ENCODE data around the gene IRGC.

IRGC gene

GRCh38 chr19:43715776-43716175 lies at the start of gene IRGC:
IRGC (plus strand) TSS chr19:43716076; CDS start chr19:43718559, 2,483 bp downstream.
- Histone ChIP-seq H3K9me3 (ENCODE audit: control insufficient read depth in 1 of 2, low read length in 2 of 2) (no peaks in the 10 kb centered on the region), H3K27me3 (ENCODE audit: low read depth, low read length) (no peaks in the 10 kb centered on the region), H3K4me3 (ENCODE audit: low read depth in 1 of 2, low read length in 2 of 2) (no peak within 1 kb of the TSS), H3K27ac (ENCODE audit: low read length) (no peak within 1 kb of the TSS), H3K4me1 (ENCODE audit: control insufficient read depth in 1 of 2, insufficient read depth in 2 of 2, low read length in 2 of 2) (no peaks in the 10 kb centered on the region), H3K36me3 (ENCODE audit: control insufficient read depth in 1 of 2, insufficient read depth in 2 of 2, low read length in 2 of 2) (no peaks in the 10 kb centered on the region)

- Histone ChIP-seq H3K27ac (ENCODE audit: low read length) (peak overlapping the region; percentile 43), H3K4me1 (ENCODE audit: control insufficient read depth in 1 of 2, insufficient read depth in 2 of 2, low read length in 2 of 2) (peaks cover 0 to 19% of the 10 kb centered on the region in 2 donors), H3K36me3 (ENCODE audit: control insufficient read depth in 1 of 2, insufficient read depth in 2 of 2, low read length in 2 of 2) (peaks cover 9 to 21% of the 10 kb centered on the region in 2 donors), H3K27me3 (ENCODE audit: low read depth, low read length) (no peaks in the 10 kb centered on the region), H3K9me3 (ENCODE audit: control insufficient read depth in 1 of 2, low read length in 2 of 2) (no peaks in the 10 kb centered on the region), H3K4me3 (ENCODE audit: low read depth in 1 of 2, low read length in 2 of 2) (peak overlapping the region; percentile 60 to 65)
Observed at GRCh38 chr19:43667126-43667875, 48.6 kb upstream of the IRGC start.

- Histone ChIP-seq H3K9me3 (ENCODE audit: control insufficient read depth in 1 of 2, low read length in 2 of 2) (no peaks in the 10 kb centered on the region), H3K4me1 (ENCODE audit: control insufficient read depth in 1 of 2, insufficient read depth in 2 of 2, low read length in 2 of 2) (peaks cover 0 to 19% of the 10 kb centered on the region in 2 donors), H3K4me3 (ENCODE audit: low read depth in 1 of 2, low read length in 2 of 2) (peak overlapping the region; percentile 60 to 65), H3K36me3 (ENCODE audit: control insufficient read depth in 1 of 2, insufficient read depth in 2 of 2, low read length in 2 of 2) (peaks cover 9 to 18% of the 10 kb centered on the region in 2 donors), H3K27ac (ENCODE audit: low read length) (peak overlapping the region; percentile 43), H3K27me3 (ENCODE audit: low read depth, low read length) (no peaks in the 10 kb centered on the region)
Observed at GRCh38 chr19:43667876-43668405, 47.9 kb upstream of the IRGC start.

- H3K9me3 ChIP-seq (ENCODE audit: control insufficient read depth in 1 of 2, low read length in 2 of 2), result no peaks in the 10 kb centered on the region
- no peaks in the 10 kb centered on the region for H3K27me3 ChIP-seq (ENCODE audit: low read depth, low read length)
- H3K4me3 ChIP-seq (ENCODE audit: low read depth in 1 of 2, low read length in 2 of 2), result peak overlapping the region; percentile 73 to 84
- peaks cover 9 to 17% of the 10 kb centered on the region in 2 donors for H3K36me3 ChIP-seq (ENCODE audit: control insufficient read depth in 1 of 2, insufficient read depth in 2 of 2, low read length in 2 of 2)
- H3K27ac ChIP-seq (ENCODE audit: low read length), result peak overlapping the region; percentile 94
- peaks cover 0 to 19% of the 10 kb centered on the region in 2 donors for H3K4me1 ChIP-seq (ENCODE audit: control insufficient read depth in 1 of 2, insufficient read depth in 2 of 2, low read length in 2 of 2)
Observed at GRCh38 chr19:43668406-43669109, 47.3 kb upstream of the IRGC start.

- Histone ChIP-seq H3K27ac (ENCODE audit: low read length) (no peak overlapping the region), H3K27me3 (ENCODE audit: low read depth, low read length) (no peaks in the 10 kb centered on the region), H3K9me3 (ENCODE audit: control insufficient read depth in 1 of 2, low read length in 2 of 2) (no peaks in the 10 kb centered on the region), H3K4me1 (ENCODE audit: control insufficient read depth in 1 of 2, insufficient read depth in 2 of 2, low read length in 2 of 2) (peaks cover 0 to 19% of the 10 kb centered on the region in 2 donors), H3K4me3 (ENCODE audit: low read depth in 1 of 2, low read length in 2 of 2) (no peak overlapping the region), H3K36me3 (ENCODE audit: control insufficient read depth in 1 of 2, insufficient read depth in 2 of 2, low read length in 2 of 2) (no peaks in the 10 kb centered on the region)
Observed at GRCh38 chr19:43672061-43672679, 43.7 kb upstream of the IRGC start.

- H3K27ac ChIP-seq (ENCODE audit: low read length), result no peak overlapping the region
- H3K4me3 ChIP-seq (ENCODE audit: low read depth in 1 of 2, low read length in 2 of 2), result no peak overlapping the region
- H3K27me3 ChIP-seq (ENCODE audit: low read depth, low read length), result no peaks in the 10 kb centered on the region
- peaks cover 0 to 14% of the 10 kb centered on the region in 2 donors for H3K4me1 ChIP-seq (ENCODE audit: control insufficient read depth in 1 of 2, insufficient read depth in 2 of 2, low read length in 2 of 2)
- no peaks in the 10 kb centered on the region for H3K36me3 ChIP-seq (ENCODE audit: control insufficient read depth in 1 of 2, insufficient read depth in 2 of 2, low read length in 2 of 2)
- no peaks in the 10 kb centered on the region for H3K9me3 ChIP-seq (ENCODE audit: control insufficient read depth in 1 of 2, low read length in 2 of 2)
Observed at GRCh38 chr19:43673637-43674036, 42.2 kb upstream of the IRGC start.

- no peaks in the 10 kb centered on the region for H3K27me3 ChIP-seq (ENCODE audit: low read depth, low read length)
- peak overlapping the region; percentile 90 for H3K27ac ChIP-seq (ENCODE audit: low read length)
- H3K9me3 ChIP-seq (ENCODE audit: control insufficient read depth in 1 of 2, low read length in 2 of 2), result no peaks in the 10 kb centered on the region
- H3K4me1 ChIP-seq (ENCODE audit: control insufficient read depth in 1 of 2, insufficient read depth in 2 of 2, low read length in 2 of 2), result peaks cover 0 to 18% of the 10 kb centered on the region in 2 donors
- H3K36me3 ChIP-seq (ENCODE audit: control insufficient read depth in 1 of 2, insufficient read depth in 2 of 2, low read length in 2 of 2), result no peaks in the 10 kb centered on the region
- H3K4me3 ChIP-seq (ENCODE audit: low read depth in 1 of 2, low read length in 2 of 2), result no peak overlapping the region
Observed at GRCh38 chr19:43674183-43674582, 41.7 kb upstream of the IRGC start.

GRCh38 chr19:43674596-43674995 lies 41.3 kb upstream of the IRGC start:
- Histone ChIP-seq H3K27me3 (ENCODE audit: low read depth, low read length) (no peaks in the 10 kb centered on the region), H3K27ac (ENCODE audit: low read length) (peak overlapping the region; percentile 90), H3K9me3 (ENCODE audit: control insufficient read depth in 1 of 2, low read length in 2 of 2) (no peaks in the 10 kb centered on the region), H3K36me3 (ENCODE audit: control insufficient read depth in 1 of 2, insufficient read depth in 2 of 2, low read length in 2 of 2) (no peaks in the 10 kb centered on the region), H3K4me1 (ENCODE audit: control insufficient read depth in 1 of 2, insufficient read depth in 2 of 2, low read length in 2 of 2) (peaks cover 0 to 18% of the 10 kb centered on the region in 2 donors), H3K4me3 (ENCODE audit: low read depth in 1 of 2, low read length in 2 of 2) (no peak overlapping the region)

- H3K4me1 ChIP-seq (ENCODE audit: control insufficient read depth in 1 of 2, insufficient read depth in 2 of 2, low read length in 2 of 2), result peaks cover 0 to 12% of the 10 kb centered on the region in 2 donors
- H3K27me3 ChIP-seq (ENCODE audit: low read depth, low read length), result no peaks in the 10 kb centered on the region
- no peak overlapping the region for H3K4me3 ChIP-seq (ENCODE audit: low read depth in 1 of 2, low read length in 2 of 2)
- H3K36me3 ChIP-seq (ENCODE audit: control insufficient read depth in 1 of 2, insufficient read depth in 2 of 2, low read length in 2 of 2), result no peaks in the 10 kb centered on the region
- peak overlapping the region; percentile 90 for H3K27ac ChIP-seq (ENCODE audit: low read length)
- H3K9me3 ChIP-seq (ENCODE audit: control insufficient read depth in 1 of 2, low read length in 2 of 2), result no peaks in the 10 kb centered on the region
Observed at GRCh38 chr19:43675269-43675879, 40.5 kb upstream of the IRGC start.

- H3K27me3 ChIP-seq (ENCODE audit: low read depth, low read length), result no peaks in the 10 kb centered on the region
Observed at GRCh38 chr19:43675906-43676305, 40.0 kb upstream of the IRGC start.

More at GRCh38 chr19:43675906-43676305, 40.0 kb upstream of the IRGC start:
- Histone ChIP-seq H3K27ac (ENCODE audit: low read length) (peak overlapping the region; percentile 90), H3K4me1 (ENCODE audit: control insufficient read depth in 1 of 2, insufficient read depth in 2 of 2, low read length in 2 of 2) (peaks cover 0 to 8% of the 10 kb centered on the region in 2 donors), H3K9me3 (ENCODE audit: control insufficient read depth in 1 of 2, low read length in 2 of 2) (no peaks in the 10 kb centered on the region), H3K4me3 (ENCODE audit: low read depth in 1 of 2, low read length in 2 of 2) (no peak overlapping the region), H3K36me3 (ENCODE audit: control insufficient read depth in 1 of 2, insufficient read depth in 2 of 2, low read length in 2 of 2) (no peaks in the 10 kb centered on the region)
